WTC11 (cell line): ENCODE data around the gene SND1. TPM values are rescaled to one million over a fixed set of nuclear protein-coding genes. Genes with fewer than 3 reads are reported as not detected.

Experiments used
- ATAC-seq: fragments of 200-7000 bp; cut with Tn5 transposase; 2 replicates; pipeline ENCODE4 v1.10.0; 2021; ENCODE audit warnings: mild to moderate bottlenecking, moderate library complexity
- CTCF ChIA-PET: fragments of 300-600 bp; sonication (Branson Sonifier 250); formaldehyde crosslinking; loops from one replicate; lab custom pipeline; 2021; ENCODE audit warnings: antibody characterized with exemption; lab: Charles Lee
- POLR2A ChIA-PET: fragments of 350-600 bp; sonication (Branson Sonifier 250); formaldehyde crosslinking; loops from one replicate; lab custom pipeline; 2021; ENCODE audit warnings: antibody characterized with exemption; lab: Charles Lee
- DNase-seq: peaks from one replicate; pipeline ENCODE4 v3.0.0; 2021; ENCODE audit warnings: low spot score
- H3K27ac Mint-ChIP-seq: 2 replicates; pipeline ENCODE4 v1.8.0; 2021; ENCODE audit warnings: mixed read lengths
- H3K27me3 Mint-ChIP-seq: 2 replicates; pipeline ENCODE4 v1.8.0; 2021; ENCODE audit warnings: low read depth, mild to moderate bottlenecking, moderate library complexity, mixed read lengths
- H3K36me3 Mint-ChIP-seq: 2 replicates; pipeline ENCODE4 v1.8.0; 2021; ENCODE audit warnings: mixed read lengths
- H3K4me1 Mint-ChIP-seq: 2 replicates; pipeline ENCODE4 v1.8.0; 2022; ENCODE audit warnings: mixed read lengths
- H3K4me3 Mint-ChIP-seq: 2 replicates; pipeline ENCODE4 v1.8.0; 2021; ENCODE audit warnings: mild to moderate bottlenecking, moderate library complexity, mixed read lengths
- H3K9me3 Mint-ChIP-seq: 2 replicates; pipeline ENCODE4 v1.8.0; 2021; ENCODE audit warnings: mixed read lengths
- ARID4B ChIP-seq: sonication (generic); formaldehyde crosslinking; IDR thresholded peaks from 2 replicates; pipeline ENCODE4 v1.8.0; 2023; ENCODE audit warnings: missing genetic modification reagents, mild to moderate bottlenecking, borderline replicate concordance
- ATF2 ChIP-seq: sonication (generic); formaldehyde crosslinking; IDR thresholded peaks from 2 replicates; pipeline ENCODE4 v1.8.1; 2022; ENCODE audit warnings: low read depth, missing genetic modification reagents, borderline replicate concordance
- CDX4 ChIP-seq: fragments of 250-450 bp; sonication (Bioruptor Pico); IDR thresholded peaks from 2 replicates; pipeline ENCODE4 v1.9.0; 2021; ENCODE audit warnings: moderate library complexity, mild to moderate bottlenecking, inconsistent platforms, borderline replicate concordance
- E2F5 ChIP-seq: sonication (generic); formaldehyde crosslinking; IDR thresholded peaks from 2 replicates; pipeline ENCODE4 v1.8.1; 2022; ENCODE audit warnings: mild to moderate bottlenecking, moderate library complexity, missing genetic modification reagents
- ETV6 ChIP-seq: sonication (generic); formaldehyde crosslinking; IDR thresholded peaks from 2 replicates; pipeline ENCODE4 v1.8.1; 2022; ENCODE audit warnings: mild to moderate bottlenecking, missing genetic modification reagents
- FOXJ3 ChIP-seq: sonication (generic); formaldehyde crosslinking; IDR thresholded peaks from 2 replicates; pipeline ENCODE4 v1.9.0; 2021; ENCODE audit warnings: missing genetic modification reagents, mild to moderate bottlenecking, borderline replicate concordance
- FOXK1 ChIP-seq: sonication (generic); formaldehyde crosslinking; IDR thresholded peaks from 2 replicates; pipeline ENCODE4 v1.8.0; 2022; ENCODE audit warnings: mild to moderate bottlenecking, moderate library complexity, missing genetic modification reagents
- JUN ChIP-seq: sonication (generic); formaldehyde crosslinking; IDR thresholded peaks from 2 replicates; pipeline ENCODE4 v1.8.0; 2023; ENCODE audit warnings: mild to moderate bottlenecking, missing genetic modification reagents
- NFATC4 ChIP-seq: fragments of 250-450 bp; sonication (Bioruptor Pico); IDR thresholded peaks from 2 replicates; pipeline ENCODE4 v1.9.0; 2021; ENCODE audit warnings: mild to moderate bottlenecking
- OVOL2 ChIP-seq: fragments of 250-450 bp; sonication (Bioruptor Pico); IDR thresholded peaks from 2 replicates; pipeline ENCODE4 v1.9.0; 2021; ENCODE audit warnings: mild to moderate bottlenecking, borderline replicate concordance
- SOX15 ChIP-seq: fragments of 250-450 bp; sonication (Bioruptor Pico); IDR thresholded peaks from 2 replicates; pipeline ENCODE4 v1.9.0; 2021; ENCODE audit warnings: mild to moderate bottlenecking
- TEAD1 ChIP-seq: sonication (generic); formaldehyde crosslinking; IDR thresholded peaks from 2 replicates; pipeline ENCODE4 v1.8.0; 2022; ENCODE audit warnings: mild to moderate bottlenecking, missing genetic modification reagents
- ZBTB21 ChIP-seq: sonication (generic); formaldehyde crosslinking; IDR thresholded peaks from 2 replicates; pipeline ENCODE4 v1.8.1; 2023; ENCODE audit warnings: mild to moderate bottlenecking, missing genetic modification reagents, borderline replicate concordance
- ZNF219 ChIP-seq: sonication (generic); formaldehyde crosslinking; IDR thresholded peaks from 2 replicates; pipeline ENCODE4 v1.8.0; 2023; ENCODE audit warnings: missing genetic modification reagents, mild to moderate bottlenecking, borderline replicate concordance
- ZNF263 ChIP-seq: sonication (generic); formaldehyde crosslinking; IDR thresholded peaks from 2 replicates; pipeline ENCODE4 v1.8.1; 2022; ENCODE audit warnings: low read depth, mild to moderate bottlenecking, moderate library complexity, missing genetic modification reagents
- ZNF532 ChIP-seq: fragments of 250-450 bp; sonication (Bioruptor Pico); IDR thresholded peaks from 2 replicates; pipeline ENCODE4 v1.9.0; 2021; ENCODE audit warnings: mild to moderate bottlenecking, borderline replicate concordance
- total RNA-seq: library from RNA; stranded (reverse); gene quantifications from 3 replicates; pipeline ENCODE4 v1.2.3, GENCODE V29; 2021

Gene SND1
- total RNA-seq, 1 experiment from 2014 or later: 261 TPM

- Mint-ChIP-seq H3K9me3 (no peaks in the 10 kb centered on the region), H3K27ac (no peak overlapping the region), H3K27me3 (no peaks in the 10 kb centered on the region), H3K4me1 (peaks cover 25% of the 10 kb centered on the region), H3K36me3 (peaks cover 3% of the 10 kb centered on the region; the same call in 1 of the 2 replicates), H3K4me3 (no peak overlapping the region)
- DNase-seq (no peak), ATAC-seq (no peak)
- TF ChIP-seq CDX4 (CRISPR knock-in tag): no peak
- TF ChIP-seq E2F5 (CRISPR knock-in tag): no peak
- TF ChIP-seq JUN (CRISPR knock-in tag): no peak
- CTCF ChIA-PET: no interaction called here
- POLR2A ChIA-PET: no interaction called here
Observed at GRCh38 chr7:127943541-127944521, 291.8 kb downstream of the SND1 start.

- H3K4me3 Mint-ChIP-seq: no peak overlapping the region
- H3K27me3 Mint-ChIP-seq: no peaks in the 10 kb centered on the region
- no peaks in the 10 kb centered on the region for H3K9me3 Mint-ChIP-seq
- TF ChIP-seq ZBTB21 (CRISPR knock-in tag): no peak
- TF ChIP-seq OVOL2 (CRISPR knock-in tag): no peak
- TF ChIP-seq ATF2 (CRISPR knock-in tag): no peak
- TF ChIP-seq TEAD1: no peak
- TF ChIP-seq FOXK1 (CRISPR knock-in tag): no peak
- no peak for TF ChIP-seq ETV6 (CRISPR knock-in tag)
- TF ChIP-seq NFATC4 (CRISPR knock-in tag): no peak
- TF ChIP-seq ZNF532 (CRISPR knock-in tag): no peak
- no peak for TF ChIP-seq SOX15 (CRISPR knock-in tag)
- no peak for TF ChIP-seq E2F5 (CRISPR knock-in tag)
- no peak for TF ChIP-seq ZNF263 (CRISPR knock-in tag)
- no peak for TF ChIP-seq ARID4B (CRISPR knock-in tag)
- TF ChIP-seq FOXJ3 (CRISPR knock-in tag): no peak
- no peak for TF ChIP-seq ZNF219 (CRISPR knock-in tag)
- ChIA-PET POLR2A (no interaction called here), CTCF (no interaction called here)
- no peak for ATAC-seq
- H3K4me1 Mint-ChIP-seq: peaks cover 38% of the 10 kb centered on the region
- no peak for DNase-seq
- no peak overlapping the region for H3K27ac Mint-ChIP-seq
- H3K36me3 Mint-ChIP-seq: peaks cover 3% of the 10 kb centered on the region; the same call in 1 of the 2 replicates
Observed at GRCh38 chr7:127946111-127946510, 294.1 kb downstream of the SND1 start.
